Measurements from ENCODE around the gene FABP7.

- TF ChIP-seq, protein P1, sequence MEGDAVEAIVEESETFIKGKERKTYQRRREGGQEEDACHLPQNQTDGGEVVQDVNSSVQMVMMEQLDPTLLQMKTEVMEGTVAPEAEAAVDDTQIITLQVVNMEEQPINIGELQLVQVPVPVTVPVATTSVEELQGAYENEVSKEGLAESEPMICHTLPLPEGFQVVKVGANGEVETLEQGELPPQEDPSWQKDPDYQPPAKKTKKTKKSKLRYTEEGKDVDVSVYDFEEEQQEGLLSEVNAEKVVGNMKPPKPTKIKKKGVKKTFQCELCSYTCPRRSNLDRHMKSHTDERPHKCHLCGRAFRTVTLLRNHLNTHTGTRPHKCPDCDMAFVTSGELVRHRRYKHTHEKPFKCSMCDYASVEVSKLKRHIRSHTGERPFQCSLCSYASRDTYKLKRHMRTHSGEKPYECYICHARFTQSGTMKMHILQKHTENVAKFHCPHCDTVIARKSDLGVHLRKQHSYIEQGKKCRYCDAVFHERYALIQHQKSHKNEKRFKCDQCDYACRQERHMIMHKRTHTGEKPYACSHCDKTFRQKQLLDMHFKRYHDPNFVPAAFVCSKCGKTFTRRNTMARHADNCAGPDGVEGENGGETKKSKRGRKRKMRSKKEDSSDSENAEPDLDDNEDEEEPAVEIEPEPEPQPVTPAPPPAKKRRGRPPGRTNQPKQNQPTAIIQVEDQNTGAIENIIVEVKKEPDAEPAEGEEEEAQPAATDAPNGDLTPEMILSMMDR (IDR thresholded peaks at IDR 0.05): no peak
- TF ChIP-seq POLR2A (IDR thresholded peaks at IDR 0.05): no peak
Observed at GRCh38 chr6:122753688-122754056, 25.8 kb upstream of the FABP7 start.
